GM23338 (cell line): Measurements from ENCODE around the gene CFAP299. TPM values are rescaled to one million over a fixed set of nuclear protein-coding genes. Genes with fewer than 3 reads are reported as not detected.
A peak's percentile ranks its signal among the peaks of the same experiment; 100 is the strongest.

Experiments used
- ATAC-seq: fragments of 200-7000 bp; cut with Tn5 transposase; 3 replicates; pipeline ENCODE4 v1.9.1; 2020
- DNase-seq: peaks from one replicate; pipeline ENCODE4 v3.0.0-alpha.2; 2015; ENCODE audit warnings: low spot score
- H2AFZ ChIP-seq: fragments of 200-600 bp; sonication (generic); 2 replicates; pipeline ENCODE4 v1.8.0; 2016; ENCODE audit warnings: antibody characterized with exemption, mild to moderate bottlenecking, moderate library complexity
- H3F3A ChIP-seq: fragments of 200-600 bp; sonication (generic); replicated peaks from 2 replicates; pipeline ENCODE4 v1.8.0; 2017; ENCODE audit warnings: antibody characterized with exemption, mixed run types, low read depth
- H3K27ac ChIP-seq: fragments of 200-600 bp; sonication (generic); 2 replicates; pipeline ENCODE4 v1.6.1; 2016; ENCODE audit warnings: low read depth
- H3K27me3 ChIP-seq: fragments of 200-600 bp; sonication (generic); 2 replicates; pipeline ENCODE4 v1.8.0; 2016; ENCODE audit warnings: mild to moderate bottlenecking, mixed run types, moderate library complexity; ENCODE audit not compliant: insufficient read depth
- H3K36me3 ChIP-seq: fragments of 200-600 bp; sonication (generic); 2 replicates; pipeline ENCODE4 v1.8.0; 2016; ENCODE audit warnings: mild to moderate bottlenecking; ENCODE audit not compliant: insufficient read depth
- H3K4me1 ChIP-seq: fragments of 200-600 bp; sonication (generic); 2 replicates; pipeline ENCODE4 v1.8.0; 2016; ENCODE audit warnings: mild to moderate bottlenecking, moderate library complexity; ENCODE audit not compliant: insufficient read depth
- H3K4me2 ChIP-seq: fragments of 200-600 bp; sonication (generic); 2 replicates; pipeline ENCODE4 v1.7.1; 2017; ENCODE audit warnings: mixed run types
- H3K4me3 ChIP-seq: fragments of 200-600 bp; sonication (generic); 2 replicates; pipeline ENCODE4 v1.6.1; 2016; ENCODE audit warnings: mixed run types
- H3K79me2 ChIP-seq: fragments of 200-600 bp; sonication (generic); replicated peaks from 2 replicates; pipeline ENCODE4 v1.8.0; 2017; ENCODE audit warnings: mild to moderate bottlenecking; ENCODE audit not compliant: insufficient read depth
- H3K9me2 ChIP-seq: fragments of 200-600 bp; sonication (generic); 2 replicates; pipeline ENCODE4 v1.8.0; 2017; ENCODE audit not compliant: insufficient read depth
- H4K20me1 ChIP-seq: fragments of 200-600 bp; sonication (generic); replicated peaks from 2 replicates; pipeline ENCODE4 v1.8.0; 2017; ENCODE audit warnings: mild to moderate bottlenecking; ENCODE audit not compliant: insufficient read depth
- H3K27ac Mint-ChIP-seq: 2 replicates; pipeline ENCODE4 v1.8.0; 2020; ENCODE audit warnings: inconsistent platforms, mild to moderate bottlenecking, moderate library complexity, mixed read lengths
- H3K27me3 Mint-ChIP-seq: 3 replicates; pipeline ENCODE4 v1.8.0; 2022; ENCODE audit warnings: low read depth, mild to moderate bottlenecking, moderate library complexity, mixed read lengths, inconsistent platforms; ENCODE audit not compliant: insufficient read depth, poor library complexity
- H3K36me3 Mint-ChIP-seq: 3 replicates; pipeline ENCODE4 v1.8.0; 2021; ENCODE audit warnings: low read depth, mild to moderate bottlenecking, inconsistent platforms, moderate library complexity, mixed read lengths
- H3K4me1 Mint-ChIP-seq: 3 replicates; pipeline ENCODE4 v1.8.0; 2020; ENCODE audit warnings: mild to moderate bottlenecking, inconsistent platforms, mixed read lengths
- H3K4me3 Mint-ChIP-seq: 3 replicates; pipeline ENCODE4 v1.8.0; 2021; ENCODE audit warnings: moderate library complexity, mild to moderate bottlenecking, inconsistent platforms, mixed read lengths
- H3K9me3 Mint-ChIP-seq: 3 replicates; pipeline ENCODE4 v1.8.0; 2020; ENCODE audit warnings: moderate library complexity, mild to moderate bottlenecking, inconsistent platforms, mixed read lengths
- CTCF ChIP-seq, 2 experiments: fragments of 200-600 bp in 1 of 2; sonication (generic) in 1 of 2; conservative IDR thresholded peaks; 2 replicates each; pipeline versions ENCODE4 v1.5.1 to v1.6.1; 2016 to 2017; ENCODE audit warnings: antibody characterized with exemption in 2 of 2, low read depth in 2 of 2, mild to moderate bottlenecking in 2 of 2, moderate library complexity in 1 of 2
- ETS1 ChIP-seq: IDR thresholded peaks from 2 replicates; pipeline ENCODE4 v1.6.1; 2016; ENCODE audit warnings: antibody characterized with exemption
- EZH2 ChIP-seq: fragments of 200-600 bp; sonication (generic); IDR thresholded peaks from one replicate; pipeline ENCODE4 v1.8.0; 2017; ENCODE audit warnings: antibody characterized with exemption, mild to moderate bottlenecking, low read depth; ENCODE audit not compliant: unreplicated experiment
- EZH2phosphoT487 ChIP-seq: fragments of 200-600 bp; sonication (generic); IDR thresholded peaks from one replicate; pipeline ENCODE4 v1.8.1; 2018; ENCODE audit warnings: antibody characterized with exemption; ENCODE audit not compliant: unreplicated experiment
- JUNB ChIP-seq: IDR thresholded peaks from one replicate; pipeline ENCODE4 v1.6.1; 2016; ENCODE audit warnings: antibody characterized with exemption; ENCODE audit not compliant: unreplicated experiment
- NANOG ChIP-seq: IDR thresholded peaks from 2 replicates; pipeline ENCODE4 v1.6.1; 2016; ENCODE audit warnings: antibody characterized with exemption, borderline replicate concordance
- STAT1 ChIP-seq: IDR thresholded peaks from one replicate; pipeline ENCODE4 v1.6.1; 2016; ENCODE audit warnings: antibody characterized with exemption; ENCODE audit not compliant: unreplicated experiment
- ZNF114 ChIP-seq: fragments of 250-450 bp; sonication (Bioruptor Pico); IDR thresholded peaks from 2 replicates; pipeline ENCODE4 v1.5.0; 2020; ENCODE audit warnings: mild to moderate bottlenecking, moderate library complexity
- polyA plus RNA-seq: library from polyadenylated mRNA; unstranded; fragments of >200 nt; fragmentation: Nextera tagmentation; extraction: Ambion mirVana; gene quantifications from 2 replicates; pipeline ENCODE4 v1.2.1, GENCODE V29; 2016
- total RNA-seq: library from RNA; depleted of rRNA; stranded (reverse); fragments of >200 nt; shearing (Covaris generic); gene quantifications from 2 replicates; pipeline ENCODE4 v1.2.3, GENCODE V29; 2014
- TF ChIP-seq, protein P1 (sequence below): IDR thresholded peaks from one replicate; pipeline ENCODE4 v1.6.1; 2018; ENCODE audit warnings: antibody characterized with exemption; ENCODE audit not compliant: unreplicated experiment

CFAP299 gene
- total and polyA plus RNA-seq, 2 experiments from 2014 or later, result not detected

- Histone ChIP-seq H3K4me1 (no peaks in the 10 kb centered on the region), H3K36me3 (no peaks in the 10 kb centered on the region), H3K4me3 (no peak overlapping the region), H2AFZ (no peak overlapping the region), H3K4me2 (no peak overlapping the region), H3K27ac (no peak overlapping the region), H3K9me2 (no peaks in the 10 kb centered on the region), H3K27me3 (no peaks in the 10 kb centered on the region), H4K20me1 (no peaks in the 10 kb centered on the region), H3F3A (no peaks in the 10 kb centered on the region), H3K79me2 (no peaks in the 10 kb centered on the region)
- Mint-ChIP-seq H3K4me3 (no peak overlapping the region), H3K27ac (no peak overlapping the region), H3K36me3 (no peaks in the 10 kb centered on the region), H3K27me3 (no peaks in the 10 kb centered on the region), H3K4me1 (no peaks in the 10 kb centered on the region), H3K9me3 (no peaks in the 10 kb centered on the region)
- ATAC-seq, result no peak
- DNase-seq, result no peak
- TF ChIP-seq NANOG (no peak), JUNB (no peak), ETS1 (no peak), STAT1 (no peak), ZNF114 (CRISPR knock-in tag) (no peak), CTCF (conservative IDR thresholded peaks at IDR 0.05; ENCODE audit: low read depth in 2 of 2) (no peak), EZH2phosphoT487 (no peak)
- TF ChIP-seq, protein P1, sequence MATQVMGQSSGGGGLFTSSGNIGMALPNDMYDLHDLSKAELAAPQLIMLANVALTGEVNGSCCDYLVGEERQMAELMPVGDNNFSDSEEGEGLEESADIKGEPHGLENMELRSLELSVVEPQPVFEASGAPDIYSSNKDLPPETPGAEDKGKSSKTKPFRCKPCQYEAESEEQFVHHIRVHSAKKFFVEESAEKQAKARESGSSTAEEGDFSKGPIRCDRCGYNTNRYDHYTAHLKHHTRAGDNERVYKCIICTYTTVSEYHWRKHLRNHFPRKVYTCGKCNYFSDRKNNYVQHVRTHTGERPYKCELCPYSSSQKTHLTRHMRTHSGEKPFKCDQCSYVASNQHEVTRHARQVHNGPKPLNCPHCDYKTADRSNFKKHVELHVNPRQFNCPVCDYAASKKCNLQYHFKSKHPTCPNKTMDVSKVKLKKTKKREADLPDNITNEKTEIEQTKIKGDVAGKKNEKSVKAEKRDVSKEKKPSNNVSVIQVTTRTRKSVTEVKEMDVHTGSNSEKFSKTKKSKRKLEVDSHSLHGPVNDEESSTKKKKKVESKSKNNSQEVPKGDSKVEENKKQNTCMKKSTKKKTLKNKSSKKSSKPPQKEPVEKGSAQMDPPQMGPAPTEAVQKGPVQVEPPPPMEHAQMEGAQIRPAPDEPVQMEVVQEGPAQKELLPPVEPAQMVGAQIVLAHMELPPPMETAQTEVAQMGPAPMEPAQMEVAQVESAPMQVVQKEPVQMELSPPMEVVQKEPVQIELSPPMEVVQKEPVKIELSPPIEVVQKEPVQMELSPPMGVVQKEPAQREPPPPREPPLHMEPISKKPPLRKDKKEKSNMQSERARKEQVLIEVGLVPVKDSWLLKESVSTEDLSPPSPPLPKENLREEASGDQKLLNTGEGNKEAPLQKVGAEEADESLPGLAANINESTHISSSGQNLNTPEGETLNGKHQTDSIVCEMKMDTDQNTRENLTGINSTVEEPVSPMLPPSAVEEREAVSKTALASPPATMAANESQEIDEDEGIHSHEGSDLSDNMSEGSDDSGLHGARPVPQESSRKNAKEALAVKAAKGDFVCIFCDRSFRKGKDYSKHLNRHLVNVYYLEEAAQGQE, result no peak
Measured at GRCh38 chr4:80560337-80560736, 224.8 kb downstream of the CFAP299 start.

DNA sequence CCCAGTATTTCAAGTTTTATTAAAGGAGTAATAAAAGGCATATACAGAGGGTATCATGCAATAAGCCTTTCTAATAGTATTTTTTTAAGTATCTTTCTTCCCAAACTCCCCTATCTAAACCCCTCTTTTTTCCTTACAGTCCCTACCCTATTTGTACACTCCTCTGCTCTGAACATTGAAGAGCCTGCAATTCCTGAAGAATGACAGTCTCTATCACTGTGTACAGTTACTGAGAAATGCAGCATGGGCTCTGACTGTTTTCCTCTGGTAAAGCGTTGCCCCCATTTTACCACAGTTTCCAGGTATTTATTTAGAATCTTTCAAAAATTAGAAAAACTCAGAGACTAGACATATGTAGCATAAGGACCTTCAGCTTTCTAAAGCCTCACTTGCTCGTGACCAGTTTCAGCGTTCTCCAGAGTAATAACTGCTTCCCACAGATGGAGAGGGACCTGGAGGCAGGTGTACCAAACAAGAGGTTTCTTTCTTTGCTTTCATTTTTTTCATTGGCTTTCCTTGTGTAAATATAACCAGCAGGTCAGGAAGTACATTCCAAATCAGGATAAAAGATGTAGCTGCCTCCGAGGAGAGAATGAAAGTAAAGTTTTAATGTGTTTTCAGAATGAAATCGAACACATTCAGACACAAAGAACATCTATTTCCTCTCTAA lies 230.8 kb downstream of the CFAP299 start:
- Mint-ChIP-seq H3K9me3 (no peaks in the 10 kb centered on the region), H3K4me1 (peaks cover 4% of the 10 kb centered on the region; the same call in 2 of the 3 replicates), H3K36me3 (no peaks in the 10 kb centered on the region), H3K27me3 (no peaks in the 10 kb centered on the region), H3K27ac (no peak overlapping the region), H3K4me3 (no peak overlapping the region)
- Histone ChIP-seq H3K4me3 (no peak overlapping the region), H3K4me2 (no peak overlapping the region), H3K27ac (no peak overlapping the region), H4K20me1 (no peaks in the 10 kb centered on the region), H3K9me2 (no peaks in the 10 kb centered on the region), H3F3A (no peaks in the 10 kb centered on the region), H3K4me1 (no peaks in the 10 kb centered on the region), H3K27me3 (no peaks in the 10 kb centered on the region), H3K36me3 (no peaks in the 10 kb centered on the region), H2AFZ (peak overlapping the region; percentile 14; the same call in 1 of the 2 replicates), H3K79me2 (no peaks in the 10 kb centered on the region)
- no peak for ATAC-seq
- DNase-seq, result no peak
- TF ChIP-seq CTCF (conservative IDR thresholded peaks at IDR 0.05; ENCODE audit: low read depth in 2 of 2) (no peak), JUNB (no peak), NANOG (no peak), ZNF114 (CRISPR knock-in tag) (no peak), EZH2phosphoT487 (no peak), EZH2 (no peak)
- TF ChIP-seq, protein P1, result no peak
